ENCODE results near the gene CHST2. TPM values are rescaled to one million over a fixed set of nuclear protein-coding genes. Genes with fewer than 3 reads are reported as not detected.

The CHST2 gene
- total RNA-seq, 2 donors from 2014 or later, result 3.5 to 11.3 TPM

DNA sequence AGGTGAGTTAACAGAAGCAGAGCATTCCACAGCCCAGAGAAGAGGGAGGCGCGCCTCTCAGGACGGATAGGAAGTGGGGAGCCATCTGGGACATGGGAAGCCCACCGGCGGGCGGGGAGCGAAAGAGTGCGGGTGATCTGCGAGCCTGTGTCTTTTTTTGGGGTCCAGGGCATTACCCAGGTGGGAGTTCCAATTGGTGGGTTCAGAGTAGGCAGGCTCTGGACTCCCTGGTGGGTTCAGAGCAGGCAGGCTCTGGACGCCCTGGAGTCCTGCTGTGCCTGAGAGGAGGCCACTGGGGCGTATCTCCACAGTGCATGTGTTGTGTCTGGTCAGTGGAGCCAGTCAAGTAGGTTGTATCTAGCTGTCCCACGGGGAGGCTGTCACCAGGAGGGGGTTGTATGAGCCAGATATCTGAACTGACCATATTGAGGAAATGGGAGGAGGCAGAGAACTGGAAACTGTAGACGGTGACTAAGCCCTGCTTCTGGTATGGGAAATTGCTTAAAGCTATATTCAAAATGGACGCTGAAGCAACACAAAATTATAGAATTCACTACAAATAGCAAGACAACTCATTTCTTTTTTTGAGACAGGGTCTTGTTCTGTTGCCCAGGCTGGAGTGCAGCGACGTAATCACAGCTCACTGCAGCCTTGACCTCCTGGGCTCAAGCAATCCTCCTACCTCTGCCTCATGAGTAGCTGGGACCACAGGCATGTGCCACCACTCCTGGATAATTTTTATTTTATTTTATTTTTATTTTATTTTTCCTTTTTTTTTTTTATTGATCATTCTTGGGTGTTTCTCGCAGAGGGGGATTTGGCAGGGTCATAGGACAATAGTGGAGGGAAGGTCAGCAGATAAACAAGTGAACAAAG is 34.5 kb upstream of the CHST2 start:
- no peak for ATAC-seq (ENCODE audit: insufficient number of reproducible peaks, low FRiP score, low read depth)
- no peak for DNase-seq (ENCODE audit: low spot score)

DNA sequence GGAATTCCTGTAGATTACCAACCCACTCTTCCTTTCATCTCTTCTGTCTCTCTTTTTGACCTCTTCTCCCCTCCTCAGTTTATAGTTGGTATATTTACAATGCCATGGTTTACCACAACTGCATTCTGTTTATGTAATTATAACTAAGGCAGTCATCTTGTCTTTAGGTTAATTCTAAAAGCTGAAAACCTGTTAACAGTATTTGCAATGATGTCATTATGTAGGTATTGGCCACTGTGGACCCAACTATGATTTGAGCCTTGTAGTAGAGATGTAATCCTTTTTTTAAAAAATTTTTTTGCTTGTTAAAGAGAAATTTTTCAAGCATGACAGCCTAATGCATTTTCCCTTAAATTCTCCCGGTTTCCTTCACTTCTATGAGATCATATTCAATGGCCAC is 30.7 kb upstream of the CHST2 start:
- DNase-seq (ENCODE audit: low spot score), result no peak
- H3K36me3 ChIP-seq, result no peaks in the 10 kb centered on the region

More for the DNA sequence above, 34.5 kb upstream of the CHST2 start:
- Histone ChIP-seq H3K4me3 (no peak overlapping the region), H3K36me3 (no peaks in the 10 kb centered on the region), H3K27ac (no peak overlapping the region), H3K27me3 (replicated peaks; ENCODE audit: insufficient read depth) (no peaks in the 10 kb centered on the region), H3K9me3 (no peaks in the 10 kb centered on the region), H3K4me1 (ENCODE audit: control insufficient read depth in 1 of 2, low read depth in 2 of 2) (no peaks in the 10 kb centered on the region)
- TF ChIP-seq CTCF (IDR thresholded peaks at IDR 0.05), result no peak

DNA sequence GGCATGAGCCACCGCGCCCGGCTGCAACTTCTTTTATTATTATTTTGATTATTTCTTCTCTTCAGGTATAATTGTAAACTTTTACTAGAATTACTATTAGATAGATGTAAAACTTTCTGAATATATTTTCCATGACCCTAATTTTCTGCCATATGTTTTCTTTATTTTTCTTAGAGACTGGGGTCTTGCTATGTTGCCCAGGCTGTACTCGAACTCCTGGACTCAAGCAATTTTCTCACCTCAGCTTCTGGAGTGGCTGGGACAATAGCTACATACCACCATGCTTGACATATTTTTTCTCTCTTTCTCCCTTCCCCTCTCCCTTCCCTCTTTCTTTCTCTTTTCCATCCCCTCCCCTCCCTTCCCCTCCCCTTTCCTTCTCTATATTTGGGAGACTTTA is 29.6 kb upstream of the CHST2 start:
- no peaks in the 10 kb centered on the region for H3K4me1 ChIP-seq (ENCODE audit: control insufficient read depth in 1 of 2, low read depth in 2 of 2)
- no peaks in the 10 kb centered on the region for H3K36me3 ChIP-seq
- ATAC-seq (ENCODE audit: insufficient number of reproducible peaks, low FRiP score, low read depth) (no peak), DNase-seq (ENCODE audit: low spot score) (no peak)
- TF ChIP-seq CTCF (IDR thresholded peaks at IDR 0.05), result no peak
- no peak overlapping the region for H3K27ac ChIP-seq
- no peaks in the 10 kb centered on the region for H3K27me3 ChIP-seq (replicated peaks; ENCODE audit: insufficient read depth)
- H3K9me3 ChIP-seq, result no peaks in the 10 kb centered on the region
- no peak overlapping the region for H3K4me3 ChIP-seq

More for the DNA sequence above, 30.7 kb upstream of the CHST2 start:
- H3K9me3 ChIP-seq, result no peaks in the 10 kb centered on the region
- no peak for ATAC-seq (ENCODE audit: insufficient number of reproducible peaks, low FRiP score, low read depth)
- H3K4me1 ChIP-seq (ENCODE audit: control insufficient read depth in 1 of 2, low read depth in 2 of 2), result no peaks in the 10 kb centered on the region
- no peaks in the 10 kb centered on the region for H3K27me3 ChIP-seq (replicated peaks; ENCODE audit: insufficient read depth)
- H3K4me3 ChIP-seq, result no peak overlapping the region
- no peak overlapping the region for H3K27ac ChIP-seq
- no peak for TF ChIP-seq CTCF (IDR thresholded peaks at IDR 0.05)

DNA sequence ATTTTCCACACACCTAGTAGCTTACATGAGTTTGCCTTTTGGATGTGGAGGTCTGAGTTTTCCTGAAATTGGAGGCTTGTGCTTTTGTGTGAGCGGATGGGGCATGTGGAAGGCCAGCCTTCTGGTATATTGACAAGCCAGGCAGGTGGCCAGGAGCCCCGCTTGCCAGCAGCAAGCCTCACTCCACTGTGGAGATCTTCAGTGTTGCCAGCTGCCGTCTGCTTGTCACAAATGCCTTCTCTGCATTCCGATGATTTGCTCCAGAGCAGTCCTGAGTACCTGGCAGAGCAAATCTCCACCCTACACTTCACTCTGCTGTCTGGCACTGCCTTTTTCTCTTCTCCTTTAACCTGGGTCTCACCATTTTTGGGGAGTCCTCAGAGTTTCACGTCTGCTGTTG is 29.1 kb upstream of the CHST2 start:
- DNase-seq (ENCODE audit: low spot score) (no peak), ATAC-seq (ENCODE audit: insufficient number of reproducible peaks, low FRiP score, low read depth) (no peak)
- Histone ChIP-seq H3K27ac (no peak overlapping the region), H3K27me3 (replicated peaks; ENCODE audit: insufficient read depth) (no peaks in the 10 kb centered on the region), H3K9me3 (no peaks in the 10 kb centered on the region), H3K4me3 (no peak overlapping the region), H3K4me1 (ENCODE audit: control insufficient read depth in 1 of 2, low read depth in 2 of 2) (no peaks in the 10 kb centered on the region), H3K36me3 (no peaks in the 10 kb centered on the region)
- no peak for TF ChIP-seq CTCF (IDR thresholded peaks at IDR 0.05)

GRCh38 chr3:143090976-143091837 is 28.4 kb upstream of the CHST2 start:
- no peaks in the 10 kb centered on the region for H3K4me1 ChIP-seq (ENCODE audit: control insufficient read depth in 1 of 2, low read depth in 2 of 2)
- ATAC-seq (ENCODE audit: insufficient number of reproducible peaks, low FRiP score, low read depth), result no peak

More at GRCh38 chr3:143090976-143091837, 28.4 kb upstream of the CHST2 start:
- no peak for TF ChIP-seq CTCF (IDR thresholded peaks at IDR 0.05)
- Histone ChIP-seq H3K4me3 (no peak overlapping the region), H3K36me3 (no peaks in the 10 kb centered on the region), H3K27me3 (replicated peaks; ENCODE audit: insufficient read depth) (no peaks in the 10 kb centered on the region), H3K27ac (no peak overlapping the region), H3K9me3 (no peaks in the 10 kb centered on the region)
- DNase-seq (ENCODE audit: low spot score), result no peak
